HCT116 (cell line): ENCODE measurements around the gene GANC. TPM values are rescaled to one million over a fixed set of nuclear protein-coding genes. Genes with fewer than 3 reads are reported as not detected.

Experiments
- ATAC-seq: fragments of 200-7000 bp; cut with Tn5 transposase; 2 replicates; pipeline ENCODE4 v1.9.1; 2020; ENCODE audit warnings: mild to moderate bottlenecking, moderate library complexity
- BruUV-seq: library from RNA; stranded (reverse); fragments of 400-500 nt; replicated peaks from 2 replicates; lab custom pipeline; 2021; lab: Mats Ljungman, UMichigan
- CTCF ChIA-PET: fragments of 300-600 bp; sonication (Branson Sonifier 250); formaldehyde crosslinking; loops from one replicate; lab custom pipeline; 2021; ENCODE audit warnings: antibody characterized with exemption; lab: Charles Lee
- POLR2A ChIA-PET: fragments of 300-600, 350-600 bp; sonication (Branson Sonifier 250); formaldehyde crosslinking; loops from one replicate; lab custom pipeline; 2021; ENCODE audit warnings: antibody characterized with exemption; lab: Charles Lee
- RAD21 ChIA-PET, 2 experiments: fragments of 300-600 bp; sonication (Branson Sonifier 250); formaldehyde crosslinking; loops; one replicate each; lab custom pipeline; 2023; ENCODE audit warnings: low total read pairs in 2 of 2; ENCODE audit not compliant: uncharacterized antibody in 2 of 2, unreplicated experiment in 2 of 2, low non-redundant PET in 1 of 2; lab: Charles Lee
- DNase-seq: peaks from one replicate; pipeline ENCODE4 v3.0.0-alpha.2; 2010; ENCODE audit warnings: low read depth, low spot score
- H2AFZ ChIP-seq: fragments of 200-600 bp; shearing (Covaris generic), sonication (generic); 2 replicates; pipeline ENCODE4 v1.6.1; 2017; ENCODE audit warnings: low read depth, mixed run types, mixed read lengths, antibody characterized with exemption, low read length; ENCODE audit not compliant: poor library complexity, severe bottlenecking
- H3K27ac ChIP-seq: 2 replicates; pipeline ENCODE4 v1.5.1; 2012; ENCODE audit warnings: low read depth, low read length
- H3K27me3 ChIP-seq: fragments of 200-600 bp; sonication (generic); 2 replicates; pipeline ENCODE4 v1.6.1; 2016; ENCODE audit warnings: mixed run types, low read length, mixed read lengths; ENCODE audit not compliant: insufficient read depth
- H3K36me3 ChIP-seq, 2 experiments: fragments of 200-500 bp in 1 of 2; fragments of 200-600 bp in 1 of 2; sonication (Bioruptor generic) in 1 of 2; sonication (generic) in 1 of 2; 2 replicates each; pipeline versions ENCODE4 v1.5.1 to v1.6.1; 2014 to 2016; ENCODE audit warnings: low read length in 2 of 2, inconsistent platforms in 1 of 2, mixed read lengths in 1 of 2, mixed run types in 1 of 2; ENCODE audit not compliant: insufficient read depth in 2 of 2, control insufficient read depth in 1 of 2
- H3K4me1 ChIP-seq, 2 experiments: fragments of 200-600 bp in 1 of 2; sonication (generic) in 1 of 2; 2 replicates each; pipeline versions ENCODE4 v1.5.1 to v1.6.1; 2012 to 2017; ENCODE audit warnings: low read length in 2 of 2, inconsistent platforms in 1 of 2, mild to moderate bottlenecking in 1 of 2, mixed read lengths in 1 of 2, mixed run types in 1 of 2, moderate library complexity in 1 of 2; ENCODE audit not compliant: insufficient read depth in 2 of 2, control insufficient read depth in 1 of 2
- H3K4me2 ChIP-seq: fragments of 200-600 bp; sonication (generic); 2 replicates; pipeline ENCODE4 v1.6.1; 2017; ENCODE audit warnings: mixed run types, low read length, mixed read lengths
- H3K4me3 ChIP-seq, 2 experiments: fragments of 200-600 bp in 1 of 2; sonication (generic) in 1 of 2; replicated peaks in 1 of 2; 2 replicates each; pipeline ENCODE4 v1.5.1; 2011 to 2016; ENCODE audit warnings: low read length in 2 of 2, control low read depth in 1 of 2, low read depth in 1 of 2, mild to moderate bottlenecking in 1 of 2, mixed read lengths in 1 of 2, mixed run types in 1 of 2
- H3K79me2 ChIP-seq: fragments of 200-600 bp; sonication (generic); 2 replicates; pipeline ENCODE4 v1.6.1; 2017; ENCODE audit warnings: mild to moderate bottlenecking, mixed run types, low read length, moderate library complexity, mixed read lengths; ENCODE audit not compliant: insufficient read depth
- H3K9ac ChIP-seq: fragments of 200-600 bp; sonication (generic); 2 replicates; pipeline ENCODE4 v1.6.1; 2016; ENCODE audit warnings: low read length, mixed read lengths
- H3K9me2 ChIP-seq: fragments of 200-600 bp; sonication (generic), shearing (Covaris generic); 2 replicates; pipeline ENCODE4 v1.6.1; 2017; ENCODE audit warnings: mixed run types, mild to moderate bottlenecking, moderate library complexity; ENCODE audit not compliant: insufficient read depth
- H3K9me3 ChIP-seq, 2 experiments: fragments of 200-500 bp in 1 of 2; fragments of 200-600 bp in 1 of 2; sonication (Bioruptor generic) in 1 of 2; sonication (generic) in 1 of 2; 2 replicates each; pipeline ENCODE4 v1.6.1; 2014 to 2017; ENCODE audit warnings: low read length in 2 of 2, mixed read lengths in 2 of 2, inconsistent platforms in 1 of 2, low read depth in 1 of 2, mild to moderate bottlenecking in 1 of 2, mixed run types in 1 of 2, moderate library complexity in 1 of 2; ENCODE audit not compliant: control insufficient read depth in 1 of 2, insufficient read depth in 1 of 2
- H4K20me1 ChIP-seq: fragments of 200-600 bp; sonication (generic), shearing (Covaris generic); 2 replicates; pipeline ENCODE4 v1.6.1; 2017; ENCODE audit warnings: mixed run types, mild to moderate bottlenecking, moderate library complexity; ENCODE audit not compliant: insufficient read depth
- CBX3 ChIP-seq: IDR thresholded peaks from 2 replicates; pipeline ENCODE4 v1.6.1; 2012; ENCODE audit warnings: low read depth
- CEBPB ChIP-seq: IDR thresholded peaks from 2 replicates; pipeline ENCODE4 v1.6.1; 2012; ENCODE audit warnings: low read depth
- CTCF ChIP-seq, 3 experiments: fragments of 200-600 bp in 1 of 3; sonication (generic) in 1 of 3; IDR thresholded peaks in 2 of 3; conservative IDR thresholded peaks in 1 of 3; 2 replicates each; pipeline ENCODE4 v1.5.1; 2012 to 2017; ENCODE audit warnings: low read depth in 2 of 3, low read length in 2 of 3, antibody characterized with exemption in 1 of 3, borderline replicate concordance in 1 of 3, control low read depth in 1 of 3, mild to moderate bottlenecking in 1 of 3, mixed read lengths in 1 of 3, mixed run types in 1 of 3, moderate library complexity in 1 of 3; ENCODE audit not compliant: insufficient read depth in 1 of 3
- ELF1 ChIP-seq: IDR thresholded peaks from 2 replicates; pipeline ENCODE4 v1.6.1; 2012; ENCODE audit warnings: low read depth, borderline replicate concordance
- FOSL1 ChIP-seq: IDR thresholded peaks from 2 replicates; pipeline ENCODE4 v1.6.1; 2012; ENCODE audit warnings: low read depth
- JUND ChIP-seq: IDR thresholded peaks from 2 replicates; pipeline ENCODE4 v1.6.1; 2012
- POLR2A ChIP-seq: IDR thresholded peaks from 2 replicates; pipeline ENCODE4 v1.7.0; 2011; ENCODE audit warnings: borderline replicate concordance; ENCODE audit not compliant: insufficient read depth, insufficient read length; ENCODE audit errors: extremely low read depth
- POLR2AphosphoS5 ChIP-seq: IDR thresholded peaks from 2 replicates; pipeline ENCODE4 v1.6.1; 2011; ENCODE audit warnings: mild to moderate bottlenecking, low read depth, low read length, moderate library complexity
- SP1 ChIP-seq: IDR thresholded peaks from 2 replicates; pipeline ENCODE4 v1.6.1; 2012; ENCODE audit warnings: low read depth
- SRF ChIP-seq: IDR thresholded peaks from 2 replicates; pipeline ENCODE4 v1.6.1; 2012; ENCODE audit warnings: low read depth
- TCF7L2 ChIP-seq: IDR thresholded peaks from 2 replicates; pipeline ENCODE4 v1.7.0; 2011; ENCODE audit warnings: borderline replicate concordance, inconsistent platforms; ENCODE audit not compliant: insufficient read depth, insufficient read length; ENCODE audit errors: extremely low read depth
- YY1 ChIP-seq: IDR thresholded peaks from 2 replicates; pipeline ENCODE4 v1.6.1; 2011; ENCODE audit warnings: low read length, low read depth, moderate library complexity, mild to moderate bottlenecking; ENCODE audit not compliant: insufficient replicate concordance; ENCODE audit errors: extremely low read depth
- ZFX ChIP-seq: fragments of 450-650 bp; IDR thresholded peaks from 2 replicates; pipeline ENCODE4 v1.6.1; 2017
- ZNF274 ChIP-seq: fragments of 200-500 bp; sonication (Bioruptor generic); IDR thresholded peaks from 2 replicates; pipeline ENCODE4 v1.6.1; 2014; ENCODE audit warnings: mild to moderate bottlenecking, low read depth, low read length, inconsistent platforms
- intact Hi-C: fragments of 100-400 bp; cut with micrococcal nuclease; formaldehyde crosslinking; loops from 2 replicates; pipeline ENCODE4 v1.10.0; 2022
- total RNA-seq: library from RNA; stranded (reverse); gene quantifications from one replicate; pipeline ENCODE4 v1.2.1, GENCODE V29; 2021; ENCODE audit not compliant: unreplicated experiment
- TF ChIP-seq, protein P1 (sequence below): IDR thresholded peaks from 2 replicates; pipeline ENCODE4 v1.6.1; 2012
- TF ChIP-seq, protein P2 (sequence below): IDR thresholded peaks from 2 replicates; pipeline ENCODE4 v1.6.1; 2011; ENCODE audit warnings: mild to moderate bottlenecking, low read length, moderate library complexity; ENCODE audit not compliant: insufficient replicate concordance; ENCODE audit errors: extremely low read depth
- TF ChIP-seq, protein P3 (sequence below): IDR thresholded peaks from 2 replicates; pipeline ENCODE4 v1.6.1; 2012

The GANC gene
- total RNA-seq, 1 experiment from 2014 or later: 13.1 TPM

- TF ChIP-seq ZFX: no peak
- TF ChIP-seq, protein P1, sequence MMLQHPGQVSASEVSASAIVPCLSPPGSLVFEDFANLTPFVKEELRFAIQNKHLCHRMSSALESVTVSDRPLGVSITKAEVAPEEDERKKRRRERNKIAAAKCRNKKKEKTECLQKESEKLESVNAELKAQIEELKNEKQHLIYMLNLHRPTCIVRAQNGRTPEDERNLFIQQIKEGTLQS: no peak
- no peak for TF ChIP-seq SP1
- TF ChIP-seq FOSL1: no peak
- no peak for TF ChIP-seq CEBPB
- no peak for TF ChIP-seq TCF7L2
- no peak for TF ChIP-seq CBX3
- TF ChIP-seq, protein P2, sequence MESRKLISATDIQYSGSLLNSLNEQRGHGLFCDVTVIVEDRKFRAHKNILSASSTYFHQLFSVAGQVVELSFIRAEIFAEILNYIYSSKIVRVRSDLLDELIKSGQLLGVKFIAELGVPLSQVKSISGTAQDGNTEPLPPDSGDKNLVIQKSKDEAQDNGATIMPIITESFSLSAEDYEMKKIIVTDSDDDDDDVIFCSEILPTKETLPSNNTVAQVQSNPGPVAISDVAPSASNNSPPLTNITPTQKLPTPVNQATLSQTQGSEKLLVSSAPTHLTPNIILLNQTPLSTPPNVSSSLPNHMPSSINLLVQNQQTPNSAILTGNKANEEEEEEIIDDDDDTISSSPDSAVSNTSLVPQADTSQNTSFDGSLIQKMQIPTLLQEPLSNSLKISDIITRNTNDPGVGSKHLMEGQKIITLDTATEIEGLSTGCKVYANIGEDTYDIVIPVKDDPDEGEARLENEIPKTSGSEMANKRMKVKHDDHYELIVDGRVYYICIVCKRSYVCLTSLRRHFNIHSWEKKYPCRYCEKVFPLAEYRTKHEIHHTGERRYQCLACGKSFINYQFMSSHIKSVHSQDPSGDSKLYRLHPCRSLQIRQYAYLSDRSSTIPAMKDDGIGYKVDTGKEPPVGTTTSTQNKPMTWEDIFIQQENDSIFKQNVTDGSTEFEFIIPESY: no peak
- TF ChIP-seq, protein P3, sequence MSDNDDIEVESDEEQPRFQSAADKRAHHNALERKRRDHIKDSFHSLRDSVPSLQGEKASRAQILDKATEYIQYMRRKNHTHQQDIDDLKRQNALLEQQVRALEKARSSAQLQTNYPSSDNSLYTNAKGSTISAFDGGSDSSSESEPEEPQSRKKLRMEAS: no peak
- TF ChIP-seq POLR2AphosphoS5: no peak
- TF ChIP-seq ELF1: no peak
- TF ChIP-seq SRF: no peak
- TF ChIP-seq CTCF (IDR thresholded peaks at IDR 0.05 in 2 of 3, conservative IDR thresholded peaks at IDR 0.05 in 1 of 3; ENCODE audit: borderline replicate concordance in 1 of 3, insufficient read depth in 1 of 3, low read depth in 2 of 3, low read length in 2 of 3): no peak
- no peak for TF ChIP-seq JUND
- TF ChIP-seq YY1: no peak
- TF ChIP-seq POLR2A: no peak
- no peak for TF ChIP-seq ZNF274
- intact Hi-C loops: no loop called here
- Histone ChIP-seq H4K20me1 (no peaks in the 10 kb centered on the region), H3K36me3 (no peaks in the 10 kb centered on the region), H3K9ac (no peak overlapping the region), H3K27ac (no peak overlapping the region), H3K9me3 (peaks cover 0 to 3% of the 10 kb centered on the region in 2 experiments; a peak in 2 of 4 replicates), H3K4me3 (no peak overlapping the region), H3K4me2 (no peak overlapping the region), H3K79me2 (no peaks in the 10 kb centered on the region), H3K4me1 (no peaks in the 10 kb centered on the region), H2AFZ (no peak overlapping the region), H3K9me2 (no peaks in the 10 kb centered on the region), H3K27me3 (no peaks in the 10 kb centered on the region)
- ATAC-seq (no peak), DNase-seq (no peak)
- BruUV-seq: no TSS peak
- RAD21 ChIA-PET: no interaction called here
- POLR2A ChIA-PET: no interaction called here
- CTCF ChIA-PET: no interaction called here
These were observed 59.3 kb downstream of the GANC start for GRCh38 chr15:42332331-42332730.
